HG02588 (cell line): ENCODE results near the gene DPP6.

Experiments used
- ATAC-seq: cut with Tn5 transposase; IDR thresholded peaks from one replicate; pipeline ENCODE4 v1.9.1; 2021; ENCODE audit warnings: mild to moderate bottlenecking, moderate library complexity; ENCODE audit not compliant: unreplicated experiment

The DPP6 gene

GRCh38 chr7:154509192-154509591 lies 457.0 kb downstream of the DPP6 start:
- no peak for ATAC-seq

DNA sequence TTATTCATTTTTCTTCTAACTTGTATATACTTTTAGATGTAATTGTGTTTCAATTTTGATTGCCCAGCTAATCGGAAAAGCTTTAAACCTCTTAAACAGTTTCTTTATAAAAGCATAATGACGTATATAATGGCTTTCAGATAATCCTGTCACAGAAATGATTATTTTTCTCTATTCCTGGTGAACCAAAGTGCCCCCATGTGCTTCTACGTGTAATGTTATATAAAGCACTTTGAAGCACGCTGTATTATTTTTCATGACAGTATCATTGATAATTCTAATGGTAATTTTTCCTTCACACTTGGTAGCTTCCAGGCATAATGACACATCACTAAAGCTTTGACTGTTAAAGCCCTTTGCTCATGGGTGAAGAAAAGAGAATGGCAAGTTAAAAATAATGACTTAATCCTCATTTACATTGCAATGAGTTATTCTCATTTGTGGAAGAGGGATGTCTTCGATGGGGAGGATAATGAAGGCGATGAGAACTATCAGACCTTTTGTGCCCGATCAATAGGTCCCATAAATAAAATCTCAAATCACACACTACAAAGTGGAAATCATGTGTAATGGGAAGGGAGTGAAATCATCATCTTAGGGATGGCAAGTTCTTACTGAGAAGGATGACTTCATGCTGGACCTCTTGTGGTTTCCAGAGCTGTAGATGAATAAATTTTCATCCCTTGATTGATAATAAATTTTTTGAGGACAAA lies 460.1 kb downstream of the DPP6 start:
- ATAC-seq, result no peak

- ATAC-seq, result no peak
Measured at GRCh38 chr7:154517768-154518167, 465.6 kb downstream of the DPP6 start.

DNA sequence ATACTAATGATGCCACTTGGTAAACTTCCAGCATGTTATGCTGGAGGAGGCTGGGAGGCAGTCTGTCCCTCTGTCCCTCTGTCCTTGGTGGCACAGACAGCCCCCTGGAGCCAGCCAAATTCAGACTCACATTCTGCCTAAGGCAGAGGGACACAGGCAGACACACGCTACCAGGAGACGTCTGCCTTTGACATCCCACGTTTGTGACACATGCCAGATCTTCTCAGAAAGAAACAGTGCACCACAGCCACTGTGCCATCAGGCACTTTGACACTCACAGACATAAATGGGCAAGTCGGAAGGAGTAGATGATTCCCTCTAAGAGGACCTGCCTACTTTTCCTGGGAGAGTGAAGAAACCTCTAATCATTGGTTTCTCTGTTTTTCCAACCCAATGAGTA lies 467.0 kb downstream of the DPP6 start:
- ATAC-seq, result no peak

GRCh38 chr7:154530136-154530535 lies 477.9 kb downstream of the DPP6 start:
- no peak for ATAC-seq

DNA sequence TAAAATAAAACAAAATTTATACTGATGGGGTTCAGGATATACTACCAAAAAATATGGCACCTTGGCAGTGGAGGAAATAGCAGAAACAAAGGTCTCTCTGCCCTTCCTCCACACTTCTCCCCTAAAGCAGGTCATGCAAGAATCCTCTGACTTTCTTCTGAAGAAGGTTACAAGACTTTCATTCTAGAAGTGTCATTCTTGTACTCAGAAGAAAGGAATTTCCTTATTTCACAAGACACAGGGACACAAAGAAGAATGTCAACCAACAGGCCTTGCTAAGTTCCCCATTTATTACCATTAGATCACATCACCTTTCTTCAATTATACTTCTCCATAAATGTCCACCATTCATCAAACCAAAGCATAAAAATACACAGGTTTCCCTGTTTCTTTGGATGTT lies 480.6 kb downstream of the DPP6 start:
- no peak for ATAC-seq

DNA sequence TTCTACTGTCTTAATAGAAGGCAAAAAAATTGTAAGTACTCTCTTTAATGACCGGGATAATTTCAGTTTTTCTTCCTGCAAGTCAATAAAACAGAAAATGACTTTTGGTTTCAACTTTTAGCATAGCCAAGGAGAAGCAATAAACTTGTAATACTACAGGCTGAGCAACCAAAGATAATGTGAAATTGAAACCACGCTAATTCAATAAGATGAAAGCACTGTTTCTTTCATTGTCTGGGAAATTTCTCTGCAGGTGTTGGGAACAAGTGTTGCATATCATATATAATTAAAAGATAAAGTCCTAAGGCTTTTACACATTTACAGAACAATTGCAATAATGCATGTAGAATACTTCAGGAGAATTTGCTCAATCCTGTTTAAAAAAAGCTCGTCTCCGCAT lies 488.4 kb downstream of the DPP6 start:
- ATAC-seq, result no peak

DNA sequence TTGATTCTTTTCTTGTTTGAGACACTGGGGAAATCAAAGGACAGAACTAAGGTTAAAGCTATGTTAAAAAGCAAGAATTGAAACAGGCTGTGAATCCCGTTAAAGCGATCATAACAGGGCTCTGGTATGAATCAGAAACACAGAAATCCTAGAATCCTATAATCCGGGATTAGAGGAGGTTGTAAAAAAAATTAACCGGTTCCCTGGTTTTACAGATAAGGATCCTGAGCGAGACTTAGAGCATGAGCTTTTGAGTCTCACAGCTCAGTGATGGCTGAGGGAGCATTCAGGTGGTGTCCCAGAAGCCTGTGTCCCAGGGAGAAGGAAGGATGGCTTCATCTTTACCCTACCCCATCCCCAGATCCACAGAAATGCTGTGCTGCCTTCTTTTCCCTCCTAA lies 489.4 kb downstream of the DPP6 start:
- ATAC-seq, result no peak

- ATAC-seq, result no peak
Measured at GRCh38 chr7:154546946-154547587, 494.9 kb downstream of the DPP6 start.

DNA sequence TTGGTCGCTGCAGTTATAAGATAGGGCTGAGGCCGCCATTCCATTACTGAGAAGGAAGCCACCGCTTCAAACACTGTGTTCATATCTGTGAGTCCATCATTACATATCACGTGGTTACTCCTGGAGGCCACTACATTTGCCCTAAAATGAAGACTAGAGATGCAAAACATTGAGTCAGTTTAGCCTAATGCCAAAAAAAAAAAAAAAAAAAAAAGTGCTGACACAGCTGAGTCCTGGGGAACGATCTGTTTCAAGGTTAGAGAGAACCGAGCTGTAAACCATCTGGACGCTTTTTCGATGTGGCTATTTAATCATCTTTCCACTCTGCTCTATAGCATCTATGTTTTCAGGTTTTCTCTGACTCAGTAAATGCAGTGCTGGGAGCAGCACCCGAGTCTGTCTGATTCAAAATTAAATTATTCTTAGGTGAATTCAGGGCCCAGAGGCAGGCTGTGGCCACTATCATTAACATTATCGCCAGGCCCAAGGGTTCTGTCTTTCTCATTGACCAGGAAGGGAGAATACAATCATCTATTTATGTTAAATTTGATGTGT lies 501.6 kb downstream of the DPP6 start:
- no peak for ATAC-seq

GRCh38 chr7:154559454-154559853 lies 507.3 kb downstream of the DPP6 start:
- ATAC-seq, result no peak

DNA sequence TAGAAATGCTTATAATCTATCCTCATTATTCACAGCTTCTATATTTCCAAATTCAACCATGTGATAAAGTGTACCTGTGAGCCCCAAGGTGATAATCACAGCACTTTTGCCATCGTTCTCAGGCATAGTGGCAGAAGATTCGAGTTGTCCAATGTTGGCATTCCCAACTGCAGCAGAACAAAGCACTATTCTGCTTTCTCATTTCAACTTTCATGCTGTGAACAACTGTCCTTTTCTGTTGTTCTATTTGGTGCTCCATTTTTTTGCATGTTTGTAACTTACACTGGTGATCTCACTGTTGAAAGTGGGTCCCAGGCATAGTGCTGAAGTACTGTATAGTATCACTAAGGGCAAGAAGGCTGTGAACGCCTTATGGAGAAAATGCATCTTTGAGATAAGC lies 512.5 kb downstream of the DPP6 start:
- no peak for ATAC-seq

DNA sequence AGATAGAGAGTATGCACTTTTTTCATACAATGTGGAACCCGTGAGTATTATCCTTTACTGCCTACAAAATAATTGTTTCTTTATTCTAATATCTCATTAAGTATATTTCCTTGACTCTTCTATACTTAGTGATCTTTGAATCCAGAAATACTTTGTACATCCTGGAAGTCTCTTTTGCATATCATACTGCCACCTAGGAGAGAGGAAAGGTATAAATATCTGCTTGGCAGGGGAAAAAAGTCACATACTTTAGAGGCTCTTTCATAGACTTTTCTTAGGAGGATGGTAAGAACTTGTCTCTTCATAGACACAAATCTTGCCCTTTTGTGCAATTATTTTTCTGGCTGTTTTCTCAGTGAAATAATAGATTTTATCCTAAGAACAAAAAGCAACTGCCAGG lies 514.7 kb downstream of the DPP6 start:
- ATAC-seq, result no peak

DNA sequence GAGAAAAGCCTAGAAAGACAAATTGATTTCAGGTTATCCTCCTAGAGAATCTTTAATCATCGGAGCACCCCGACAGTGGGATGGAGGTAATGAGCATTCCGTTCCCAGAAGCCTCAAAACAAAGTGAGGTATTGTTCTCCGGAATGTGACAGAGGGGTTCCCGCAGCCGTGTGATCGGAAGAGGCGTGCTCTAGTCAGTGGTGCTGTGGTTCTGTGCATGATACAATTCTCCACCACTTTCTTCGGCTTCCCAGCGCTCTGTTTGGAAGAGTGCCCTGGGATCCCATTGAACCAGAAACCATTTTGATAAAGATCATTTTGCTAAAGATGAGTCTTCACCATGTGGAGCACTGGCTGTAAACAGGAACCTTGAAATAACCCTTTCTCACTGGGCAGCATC lies 516.1 kb downstream of the DPP6 start:
- ATAC-seq, result no peak

DNA sequence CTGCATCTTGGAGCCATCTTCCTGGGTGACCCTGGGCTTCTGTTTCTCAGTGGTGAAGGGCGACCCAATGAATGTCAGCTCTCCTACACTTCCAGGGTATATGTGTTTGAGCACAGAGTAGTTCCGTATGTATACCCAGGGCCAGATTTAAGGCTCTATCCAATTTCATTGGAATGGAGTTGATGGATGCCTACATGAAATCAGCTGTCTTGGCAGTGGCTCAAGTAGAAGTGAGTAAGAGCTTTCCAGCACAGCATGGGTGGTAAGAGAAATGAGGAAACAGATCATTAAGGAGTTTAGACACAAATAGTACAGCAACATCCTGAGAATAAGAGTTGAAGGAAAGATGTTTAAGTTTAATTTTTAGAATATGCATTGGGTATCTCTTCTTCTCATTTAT lies 517.7 kb downstream of the DPP6 start:
- no peak for ATAC-seq

- no peak for ATAC-seq
Measured at GRCh38 chr7:154571772-154572171, 519.6 kb downstream of the DPP6 start.

- no peak for ATAC-seq
Measured at GRCh38 chr7:154574235-154574634, 522.0 kb downstream of the DPP6 start.

GRCh38 chr7:154575497-154575896 lies 523.3 kb downstream of the DPP6 start:
- ATAC-seq, result no peak

GRCh38 chr7:154576604-154577003 lies 524.4 kb downstream of the DPP6 start:
- no peak for ATAC-seq

- ATAC-seq, result no peak
Measured at GRCh38 chr7:154577141-154577873, 525.1 kb downstream of the DPP6 start.

GRCh38 chr7:154578336-154578735 lies 526.1 kb downstream of the DPP6 start:
- ATAC-seq, result no peak

DNA sequence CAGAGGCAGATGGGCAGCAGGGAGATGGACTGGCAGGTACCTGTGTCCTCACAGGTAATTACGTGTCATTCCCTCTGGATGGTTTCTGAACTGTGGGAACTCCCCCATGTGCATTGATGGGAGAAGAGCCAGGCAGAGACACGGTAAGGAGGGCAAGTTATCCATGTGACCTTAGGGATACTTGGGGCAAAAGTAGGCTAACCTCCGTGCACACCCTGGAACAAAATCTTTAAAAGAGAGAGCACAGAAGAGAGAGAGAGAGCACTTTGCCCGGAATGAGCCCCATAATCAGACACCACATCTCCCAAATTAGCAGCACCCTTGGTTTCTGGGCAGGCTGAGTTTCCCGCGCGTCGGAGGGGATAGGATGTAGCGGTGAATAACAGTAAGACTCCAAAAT lies 527.5 kb downstream of the DPP6 start:
- no peak for ATAC-seq
